ENCODE data around the gene ZNRD2. TPM values are rescaled to one million over a fixed set of nuclear protein-coding genes. Genes with fewer than 3 reads are reported as not detected.
A peak's percentile ranks its signal among the peaks of the same experiment; 100 is the strongest.

The ZNRD2 gene
- total and polyA plus RNA-seq, 2 of the 8 experiments (the other 6 are each of a cell fraction or from before 2014, with no cell fraction given) = 53.4 to 125 TPM

DNA sequence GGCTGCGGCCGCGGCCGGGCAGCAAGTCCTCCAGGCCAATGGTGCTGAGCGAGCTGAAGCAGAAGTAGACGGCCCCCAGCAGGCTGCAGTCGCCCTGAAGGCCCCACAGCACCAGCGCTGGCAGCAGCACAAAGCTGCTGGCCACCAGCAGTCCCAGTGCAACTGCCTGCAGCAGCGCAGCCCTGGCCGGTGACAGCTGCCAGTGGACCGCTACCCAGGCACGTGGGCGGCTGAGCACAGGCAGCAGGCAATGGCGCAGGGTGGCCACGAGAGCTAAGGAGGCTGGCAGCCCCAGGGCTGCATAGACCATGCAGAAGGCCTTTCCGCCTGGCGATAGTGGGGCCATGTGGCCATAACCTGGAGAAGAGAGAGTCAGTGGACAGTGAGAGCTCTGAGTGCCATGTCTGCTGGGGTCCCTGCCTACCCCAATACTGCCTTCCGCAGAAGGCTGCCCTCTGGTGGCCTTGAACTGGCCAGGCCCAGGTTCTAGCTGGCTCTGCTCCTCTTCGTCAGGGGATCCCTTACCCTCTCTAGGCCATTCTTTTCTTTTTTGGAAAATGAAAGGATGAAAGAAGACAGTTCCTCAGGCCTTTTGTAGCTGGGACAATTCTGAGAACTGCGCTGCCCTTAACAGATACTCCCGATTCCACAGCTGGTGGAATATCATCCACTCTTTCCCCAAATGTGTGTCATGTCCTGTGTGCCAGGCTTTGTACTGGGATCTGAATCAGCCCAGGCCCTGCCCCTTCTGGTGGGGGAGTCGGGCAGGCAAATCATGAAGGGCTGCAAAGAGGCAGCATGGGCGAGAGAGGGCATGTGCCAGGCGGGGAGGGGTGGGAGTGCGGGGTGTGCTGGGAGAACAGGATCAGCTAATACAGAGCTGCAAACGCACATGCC, 23.5 kb downstream of the ZNRD2 start:
- Histone ChIP-seq H3K79me1 (ENCODE audit: low read depth, low read length) (no peaks in the 10 kb centered on the region), H3K4ac (replicated peaks; ENCODE audit: insufficient read length, low read depth, low read length) (peak overlapping the region; percentile 94), H4K91ac (replicated peaks; ENCODE audit: insufficient read length, low read length) (peak overlapping the region; percentile 48), H3K23ac (ENCODE audit: insufficient read length) (no peak overlapping the region), H3K4me3 (ENCODE audit: extremely low read depth in 1 of 4, insufficient read depth in 2 of 4, low read depth in 3 of 4, low read length in 4 of 4) (no peak overlapping the region), H3K79me2 (ENCODE audit: control insufficient read depth in 1 of 2, insufficient read depth in 2 of 2, low read length in 2 of 2) (no peaks in the 10 kb centered on the region), H3K9ac (replicated peaks in 1 of 4; ENCODE audit: extremely low read depth in 1 of 4, low read depth in 3 of 4, low read length in 3 of 4) (no peak overlapping the region), H3K23me2 (ENCODE audit: low read depth, low read length) (peaks cover 9% of the 10 kb centered on the region; the same call in 1 of the 2 replicates), H4K20me1 (replicated peaks in 1 of 2; ENCODE audit: control insufficient read depth in 1 of 2, insufficient read depth in 2 of 2, low read length in 2 of 2) (peaks cover 0 to 4% of the 10 kb centered on the region in 2 experiments), H2BK20ac (ENCODE audit: low read length) (no peak overlapping the region), H3K9me3 (ENCODE audit: insufficient read depth in 2 of 2, low read depth in 1 of 2, low read length in 1 of 2) (no peaks in the 10 kb centered on the region), H3K27me3 (replicated peaks in 1 of 4; ENCODE audit: control insufficient read depth in 3 of 4, extremely low read depth in 1 of 4, insufficient read depth in 3 of 4, low read length in 3 of 4) (peaks cover 8 to 27% (median 22%) of the 10 kb centered on the region in 4 experiments), H2AFZ (ENCODE audit: low read length) (no peak overlapping the region), H3K36me3 (ENCODE audit: control insufficient read depth in 2 of 4, insufficient read depth in 4 of 4, low read length in 3 of 4) (peaks cover 0 to 6% (median 2%) of the 10 kb centered on the region in 4 experiments; a peak in 3 of 8 replicates), H3K4me1 (replicated peaks in 1 of 4; ENCODE audit: control insufficient read depth in 3 of 4, insufficient read depth in 4 of 4, low read length in 3 of 4) (peaks cover 3 to 10% (median 8%) of the 10 kb centered on the region in 4 experiments), H2BK12ac (ENCODE audit: low read depth, low read length) (peak overlapping the region; percentile 80; the same call in 1 of the 2 replicates), H3K14ac (ENCODE audit: insufficient read length) (no peak overlapping the region), H3K4me2 (ENCODE audit: insufficient read depth in 1 of 2, low read depth in 2 of 2, low read length in 2 of 2) (peak overlapping the region in 1 of 2 experiments; percentile 60; a peak in 1 of 4 replicates), H4K5ac (ENCODE audit: insufficient read length, low read depth, low read length) (no peak overlapping the region), H4K8ac (ENCODE audit: extremely low read depth, insufficient read depth, low read length) (no peak overlapping the region), H3K56ac (replicated peaks; ENCODE audit: insufficient read length, low read depth, low read length) (no peak overlapping the region), H2BK5ac (ENCODE audit: low read depth, low read length) (peak overlapping the region; percentile 81; the same call in 1 of the 2 replicates), H3K18ac (ENCODE audit: extremely low read depth, low read length) (peak overlapping the region; percentile 15; the same call in 1 of the 2 replicates), H2AK5ac (ENCODE audit: low read depth, low read length) (0 out of 2 replicates have a peak overlapping the region, but pooled peaks have one; percentile 25), H2BK15ac (ENCODE audit: low read length) (peak overlapping the region; percentile 72; the same call in 1 of the 2 replicates), H2BK120ac (replicated peaks; ENCODE audit: low read depth, low read length) (no peak overlapping the region), H3K27ac (ENCODE audit: low read depth, low read length) (no peak overlapping the region)
- FAIRE-seq (peak; percentile 75), DNase-seq (ENCODE audit: low read depth in 1 of 2, low spot score in 2 of 2) (no peak)
- WGBS, 2 experiments (ENCODE audit: extremely low coverage in 1 of 2, insufficient coverage in 1 of 2, insufficient read length in 1 of 2, insufficient replicate concordance in 2 of 2, low coverage in 1 of 2, low lambda C conversion rate in 2 of 2, missing lambda C conversion rate in 1 of 2) = 79% methylated on average over 23 of the region's 26 CpGs; no CpG with 5 or more reads in 1 of the 2 experiments
- CTCF ChIA-PET (ENCODE audit: partially characterized antibody) = interaction anchor here (0.6 to 14.5 kb wide), 41 partner anchors 9 to 1880 kb away, joined by 3 to 227 read pairs (median 4); partner anchors contain the start of genes EHBP1L1, FAM89B, MAP3K11 and PCNX3
- POLR2A ChIA-PET (ENCODE audit: partially characterized antibody) = interaction anchor here (0.6 to 6.8 kb wide), 17 partner anchors 9 to 103 kb away, joined by 3 to 41 read pairs (median 5); partner anchors contain the start of genes EHBP1L1, MAP3K11 and PCNX3
- TF ChIP-seq RNF2 (IDR thresholded peaks at IDR 0.05; ENCODE audit: borderline replicate concordance, low read depth, low read length, missing control alignments, poor library complexity, severe bottlenecking) (no peak), CBX8 (IDR thresholded peaks at IDR 0.05; ENCODE audit: borderline replicate concordance, low read depth, low read length) (no peak), ASH2L (IDR thresholded peaks at IDR 0.05; ENCODE audit: low read length) (no peak), TEAD4 (IDR thresholded peaks at IDR 0.05; ENCODE audit: low read depth, low read length) (no peak), EP300 (IDR thresholded peaks at IDR 0.05; ENCODE audit: borderline replicate concordance in 1 of 2, low read depth in 2 of 2, low read length in 2 of 2) (no peak), RAD21 (IDR thresholded peaks at IDR 0.05 in 1 of 2, conservative IDR thresholded peaks at IDR 0.05 in 1 of 2; ENCODE audit: low read depth in 2 of 2, low read length in 2 of 2) (peak; percentile 45 to 52; a peak in 3 of 4 replicates)
